K562 (cell line): ENCODE data around the gene POGZ. TPM values are rescaled to one million over a fixed set of nuclear protein-coding genes. Genes with fewer than 3 reads are reported as not detected.

ENCODE experiments used
- CAMTA2 ChIP-seq: fragments of 250-450 bp; sonication (Bioruptor Pico); conservative IDR thresholded peaks from 2 replicates; pipeline ENCODE4 v1.5.1; 2022
- FOXM1 ChIP-seq, 2 experiments: fragments of 450-650 bp in 1 of 2; sonication (generic) in 1 of 2; formaldehyde crosslinking in 1 of 2; IDR thresholded peaks; 2 replicates each; pipeline versions ENCODE4 v1.6.1 to v1.9.0; 2017 to 2022; ENCODE audit warnings: low read depth in 2 of 2, mild to moderate bottlenecking in 2 of 2, missing genetic modification reagents in 1 of 2, moderate library complexity in 1 of 2
- HDAC3 ChIP-seq: fragments of 450-650 bp; IDR thresholded peaks from 2 replicates; pipeline ENCODE4 v1.6.1; 2018; ENCODE audit warnings: borderline replicate concordance, mild to moderate bottlenecking, moderate library complexity; ENCODE audit not compliant: partially characterized antibody
- KDM1A ChIP-seq, 2 experiments: fragments of 450-650 bp; IDR thresholded peaks; 2 replicates each; pipeline ENCODE4 v1.6.1; 2016; ENCODE audit warnings: mild to moderate bottlenecking in 2 of 2
- MLX ChIP-seq, 2 experiments: fragments of 450-650 bp in 1 of 2; sonication (generic) in 1 of 2; formaldehyde crosslinking; conservative IDR thresholded peaks; 2 replicates each; pipeline versions ENCODE4 v1.4.0 to v1.8.1; 2020 to 2022; ENCODE audit warnings: mild to moderate bottlenecking in 1 of 2, missing genetic modification reagents in 1 of 2
- RERE ChIP-seq: sonication (generic); formaldehyde crosslinking; IDR thresholded peaks from 2 replicates; pipeline ENCODE4 v1.8.0; 2023; ENCODE audit warnings: missing genetic modification reagents, mild to moderate bottlenecking, borderline replicate concordance
- SIN3A ChIP-seq, 2 experiments: fragments of 150-350 bp in 1 of 2; IDR thresholded peaks; 2 replicates each; pipeline ENCODE4 v1.6.1; 2011 to 2016; ENCODE audit warnings: borderline replicate concordance in 2 of 2, low read depth in 2 of 2, low read length in 2 of 2, mild to moderate bottlenecking in 2 of 2, moderate library complexity in 2 of 2; ENCODE audit not compliant: control insufficient read depth in 1 of 2
- TBP ChIP-seq: optimal IDR thresholded peaks from 2 replicates; pipeline ENCODE3; 2011; ENCODE audit warnings: low read depth, low read length, improper control_type of control experiment
- ZFX ChIP-seq: sonication (generic); formaldehyde crosslinking; IDR thresholded peaks from 2 replicates; pipeline ENCODE4 v1.8.0; 2022; ENCODE audit warnings: mild to moderate bottlenecking, missing genetic modification reagents, moderate library complexity
- polyA plus RNA-seq, 8 experiments: library from polyadenylated mRNA; depleted of rRNA in 4 of 8; stranded (reverse) in 5 of 8; unstranded in 3 of 8; fragments of >200 nt; fragmentation: Nextera tagmentation in 2 of 8; fragmentation: Illumina TruSeq in 1 of 8; extraction: Ambion mirVana in 2 of 8; extraction: Trizol in 1 of 8; gene quantifications; 2 replicates each; pipeline versions ENCODE4 v1.2.1 to v1.2.3, GENCODE V29; 2011 to 2014; ENCODE audit warnings: inconsistent platforms in 1 of 8, missing spikeins in 1 of 8
- total RNA-seq, 7 experiments: library from RNA; depleted of rRNA in 6 of 7; stranded (reverse); fragments of >200 nt in 6 of 7; fragmentation: Illumina TruSeq in 2 of 7; extraction: Trizol in 2 of 7; gene quantifications; 2 replicates each; pipeline versions ENCODE4 v1.2.1 to v1.2.3, GENCODE V29; 2011 to 2021; ENCODE audit warnings: low replicate concordance in 1 of 7

The POGZ gene
- total and polyA plus RNA-seq, 9 of the 15 experiments (the other 6 are each of a cell fraction or from before 2014, with no cell fraction given) = 9.4 to 40.6 (median 21.6) TPM

- peak; percentile 24 for TF ChIP-seq HDAC3
- no peak for TF ChIP-seq RERE (CRISPR knock-in tag)
- TF ChIP-seq ZFX (CRISPR knock-in tag) = peak; percentile 28; the same call in 1 of the 2 replicates
- 0 out of 2 replicates have a peak, but pooled peaks have one; percentile 33 for TF ChIP-seq FOXM1 (IDR thresholded peaks at IDR 0.05; ENCODE audit: low read depth)
- no peak for TF ChIP-seq FOXM1 (CRISPR knock-in tag; IDR thresholded peaks at IDR 0.05; ENCODE audit: low read depth)
- TF ChIP-seq TBP = peak; percentile 38
- TF ChIP-seq CAMTA2 = no peak
- TF ChIP-seq MLX (CRISPR knock-in tag; conservative IDR thresholded peaks at IDR 0.05) = no peak
- peak; percentile 78; a peak in 3 of 4 replicates for TF ChIP-seq KDM1A (IDR thresholded peaks at IDR 0.05)
- TF ChIP-seq SIN3A (IDR thresholded peaks at IDR 0.05; ENCODE audit: borderline replicate concordance in 2 of 2, control insufficient read depth in 1 of 2, low read depth in 2 of 2, low read length in 2 of 2) = 0 out of 4 replicates have a peak, but pooled peaks have one; percentile 8 to 44
Observed at GRCh38 chr1:151457911-151458801, 1.1 kb downstream of the POGZ start (continued).
